Fibroblast of the aortic adventitia (primary cell): Measurements from ENCODE around the gene LRRC28. TPM values are rescaled to one million over a fixed set of nuclear protein-coding genes. Genes with fewer than 3 reads are reported as not detected.

Source experiments
- DNase-seq: peaks from one replicate; pipeline ENCODE4 v3.0.0-alpha.2; 2010; ENCODE audit warnings: low read depth
- H3K4me3 ChIP-seq: 2 replicates; pipeline ENCODE4 v1.5.1; 2011; ENCODE audit warnings: low read depth, mild to moderate bottlenecking, control low read depth, low read length, moderate library complexity
- total RNA-seq: library from RNA; depleted of rRNA; stranded (reverse); fragments of >200 nt; gene quantifications from 2 replicates; pipeline ENCODE4 v1.2.3, GENCODE V29; 2012; ENCODE audit warnings: low replicate concordance
- TF ChIP-seq, protein P1 (sequence below): IDR thresholded peaks from 2 replicates; pipeline ENCODE4 v1.5.1; 2011; ENCODE audit warnings: mild to moderate bottlenecking, low read length, control low read depth, inconsistent platforms; ENCODE audit not compliant: insufficient read depth

Gene LRRC28
- total RNA-seq, 1 donor, result 28.0 TPM

DNA sequence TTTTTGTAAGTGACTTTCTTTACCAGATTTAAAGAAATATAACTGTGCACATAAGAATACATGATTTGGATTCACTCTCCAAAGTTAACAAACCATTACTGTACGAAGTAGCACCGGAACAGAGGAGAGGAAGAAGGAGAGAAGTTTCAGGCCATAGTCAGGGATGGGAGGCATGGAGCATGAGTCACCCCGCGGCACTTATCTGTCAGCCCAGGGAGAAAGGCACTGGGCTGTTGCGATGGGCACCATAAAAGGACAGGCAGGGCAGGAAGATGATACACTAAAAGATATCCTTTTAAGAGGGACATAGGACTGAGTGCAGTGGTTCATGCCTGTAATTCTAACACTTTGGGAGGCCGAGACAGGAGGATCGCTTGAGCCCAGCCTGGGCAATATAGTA, 38.9 kb upstream of the LRRC28 start:
- no peak for DNase-seq
- H3K4me3 ChIP-seq, result no peak overlapping the region
- TF ChIP-seq, protein P1, sequence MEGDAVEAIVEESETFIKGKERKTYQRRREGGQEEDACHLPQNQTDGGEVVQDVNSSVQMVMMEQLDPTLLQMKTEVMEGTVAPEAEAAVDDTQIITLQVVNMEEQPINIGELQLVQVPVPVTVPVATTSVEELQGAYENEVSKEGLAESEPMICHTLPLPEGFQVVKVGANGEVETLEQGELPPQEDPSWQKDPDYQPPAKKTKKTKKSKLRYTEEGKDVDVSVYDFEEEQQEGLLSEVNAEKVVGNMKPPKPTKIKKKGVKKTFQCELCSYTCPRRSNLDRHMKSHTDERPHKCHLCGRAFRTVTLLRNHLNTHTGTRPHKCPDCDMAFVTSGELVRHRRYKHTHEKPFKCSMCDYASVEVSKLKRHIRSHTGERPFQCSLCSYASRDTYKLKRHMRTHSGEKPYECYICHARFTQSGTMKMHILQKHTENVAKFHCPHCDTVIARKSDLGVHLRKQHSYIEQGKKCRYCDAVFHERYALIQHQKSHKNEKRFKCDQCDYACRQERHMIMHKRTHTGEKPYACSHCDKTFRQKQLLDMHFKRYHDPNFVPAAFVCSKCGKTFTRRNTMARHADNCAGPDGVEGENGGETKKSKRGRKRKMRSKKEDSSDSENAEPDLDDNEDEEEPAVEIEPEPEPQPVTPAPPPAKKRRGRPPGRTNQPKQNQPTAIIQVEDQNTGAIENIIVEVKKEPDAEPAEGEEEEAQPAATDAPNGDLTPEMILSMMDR, result no peak

GRCh38 chr15:99213187-99213811, 38.0 kb upstream of the LRRC28 start:
- H3K4me3 ChIP-seq, result no peak overlapping the region
- TF ChIP-seq, protein P1, result peak; percentile 93
- DNase-seq, result peak; percentile 79

DNA sequence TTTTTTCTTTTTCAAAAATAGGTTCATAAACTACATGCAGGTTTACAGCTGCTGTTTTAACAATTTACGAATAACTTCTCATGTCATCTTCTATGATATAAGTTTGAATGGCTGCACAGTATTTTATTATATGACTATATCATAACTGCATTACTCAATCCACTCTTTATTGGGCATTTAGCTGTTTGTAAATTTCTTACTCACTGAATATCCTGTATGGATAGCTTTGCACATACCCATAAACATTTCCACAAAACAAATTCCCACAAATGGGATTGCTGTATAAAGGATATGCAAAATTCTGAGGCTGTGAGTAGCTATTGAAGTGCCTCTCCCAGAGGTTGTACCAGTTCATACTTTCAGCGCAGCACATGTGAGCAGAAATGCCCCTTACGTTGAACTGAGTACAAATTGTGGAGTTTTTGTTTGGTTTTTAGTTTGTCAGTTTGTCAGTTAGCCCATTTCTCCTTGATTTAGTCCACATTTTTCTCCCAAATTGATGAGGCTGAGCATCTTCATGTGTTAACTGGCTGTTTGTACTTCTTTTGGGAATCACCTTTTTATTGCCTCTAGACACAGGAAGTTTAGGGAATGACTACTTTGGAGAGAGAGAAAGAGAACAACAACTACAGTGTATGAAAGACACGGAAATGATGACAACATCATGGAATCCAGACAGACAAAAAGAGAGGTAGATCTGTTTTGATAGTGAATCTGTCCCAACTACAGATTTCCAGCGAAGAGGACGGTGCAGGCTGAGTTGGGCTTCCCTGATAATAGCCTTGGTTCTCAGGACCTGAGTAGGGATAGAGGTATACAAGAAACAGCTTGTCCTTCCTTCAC, 26.7 kb upstream of the LRRC28 start:
- DNase-seq, result no peak

GRCh38 chr15:99226802-99227201, 24.5 kb upstream of the LRRC28 start:
- no peak for DNase-seq
- TF ChIP-seq, protein P1, result no peak
- H3K4me3 ChIP-seq, result no peak overlapping the region

More for the DNA sequence above, 26.7 kb upstream of the LRRC28 start:
- H3K4me3 ChIP-seq, result no peak overlapping the region
- TF ChIP-seq, protein P1, result no peak

DNA sequence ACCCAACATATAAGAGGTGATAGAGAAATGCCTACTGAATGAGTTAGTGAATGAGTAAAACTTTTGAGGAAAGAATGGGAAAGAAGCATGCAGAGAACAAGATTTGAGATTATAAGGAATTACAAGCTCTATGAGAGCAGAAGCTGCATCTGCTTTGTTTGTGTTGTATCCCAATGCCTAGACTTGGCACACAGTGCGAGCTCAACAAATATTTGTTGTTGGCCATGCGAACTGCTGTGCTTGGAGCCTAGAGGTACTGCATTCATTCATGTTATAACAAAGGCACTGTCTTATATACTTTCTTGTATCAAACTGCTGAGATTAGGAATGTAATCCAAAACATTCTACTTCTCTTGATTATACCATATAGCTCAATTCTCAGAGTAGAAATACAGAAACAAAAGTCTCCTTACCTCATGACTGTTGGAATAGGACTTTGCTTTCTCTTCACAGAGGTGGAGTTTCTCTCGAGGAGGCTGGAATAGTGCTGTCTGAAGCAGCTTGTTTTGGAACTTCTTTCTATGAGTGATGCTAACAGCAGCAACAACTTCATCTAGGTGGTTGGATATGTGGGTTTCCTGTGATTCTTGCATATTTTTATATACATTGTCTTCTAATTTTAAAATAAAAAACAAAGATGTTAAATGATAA, 23.0 kb upstream of the LRRC28 start:
- H3K4me3 ChIP-seq, result no peak overlapping the region
- TF ChIP-seq, protein P1, result no peak
- DNase-seq, result no peak

GRCh38 chr15:99230867-99231266, 20.4 kb upstream of the LRRC28 start:
- no peak for DNase-seq
- TF ChIP-seq, protein P1, result no peak
- H3K4me3 ChIP-seq, result no peak overlapping the region
